Muscle layer of duodenum (tissue), 2 donors: Measurements from ENCODE around the gene NCK2.
A peak's percentile ranks its signal among the peaks of the same experiment; 100 is the strongest.

Experiments
- H3K27ac ChIP-seq: one replicate; pipeline ENCODE4 v1.7.0; 2013; ENCODE audit warnings: mild to moderate bottlenecking, low read length
- H3K27me3 ChIP-seq: one replicate; pipeline ENCODE4 v1.7.0; 2013; ENCODE audit warnings: low read depth, mild to moderate bottlenecking, control low read depth, low read length
- H3K36me3 ChIP-seq, 2 donors: one replicate each; pipeline ENCODE4 v1.7.0; 2013; ENCODE audit warnings: low read length in 2 of 2, control low read depth in 1 of 2, mild to moderate bottlenecking in 1 of 2; ENCODE audit not compliant: insufficient read depth in 2 of 2, control insufficient read depth in 1 of 2
- H3K4me1 ChIP-seq, 2 donors: one replicate each; pipeline ENCODE4 v1.7.0; 2013; ENCODE audit warnings: low read length in 2 of 2, mild to moderate bottlenecking in 2 of 2, control low read depth in 1 of 2, moderate library complexity in 1 of 2; ENCODE audit not compliant: insufficient read depth in 2 of 2, control insufficient read depth in 1 of 2
- H3K4me3 ChIP-seq, 2 donors: one replicate each; pipeline ENCODE4 v1.7.0; 2013; ENCODE audit warnings: low read length in 2 of 2, low read depth in 1 of 2, mild to moderate bottlenecking in 1 of 2
- H3K9me3 ChIP-seq, 2 donors: one replicate each; pipeline ENCODE4 v1.7.0; 2013; ENCODE audit warnings: low read length in 2 of 2, control low read depth in 1 of 2, mild to moderate bottlenecking in 1 of 2; ENCODE audit not compliant: control insufficient read depth in 1 of 2
- donor health status: healthy.

Gene NCK2

GRCh38 chr2:105808423-105809096, 63.8 kb downstream of the NCK2 start:
- H3K27ac ChIP-seq = no peak overlapping the region
- no peaks in the 10 kb centered on the region for H3K36me3 ChIP-seq
- H3K4me1 ChIP-seq = peaks cover 20 to 42% of the 10 kb centered on the region in 2 donors
- no peaks in the 10 kb centered on the region for H3K27me3 ChIP-seq
- H3K9me3 ChIP-seq = no peaks in the 10 kb centered on the region
- no peak overlapping the region for H3K4me3 ChIP-seq

- peaks cover 16 to 43% of the 10 kb centered on the region in 2 donors for H3K4me1 ChIP-seq
- no peaks in the 10 kb centered on the region for H3K27me3 ChIP-seq
- no peaks in the 10 kb centered on the region for H3K36me3 ChIP-seq
- H3K9me3 ChIP-seq = no peaks in the 10 kb centered on the region
- no peak overlapping the region for H3K27ac ChIP-seq
- H3K4me3 ChIP-seq = no peak overlapping the region
These were observed 64.4 kb downstream of the NCK2 start for GRCh38 chr2:105809097-105809473.

GRCh38 chr2:105809723-105810122, 65.0 kb downstream of the NCK2 start:
- H3K27me3 ChIP-seq = no peaks in the 10 kb centered on the region
- H3K4me3 ChIP-seq = no peak overlapping the region
- peaks cover 16 to 46% of the 10 kb centered on the region in 2 donors for H3K4me1 ChIP-seq
- H3K9me3 ChIP-seq = no peaks in the 10 kb centered on the region
- H3K27ac ChIP-seq = no peak overlapping the region
- H3K36me3 ChIP-seq = no peaks in the 10 kb centered on the region

- H3K4me3 ChIP-seq = peak overlapping the region in 1 of 2 donors; percentile 23
- no peaks in the 10 kb centered on the region for H3K9me3 ChIP-seq
- H3K36me3 ChIP-seq = no peaks in the 10 kb centered on the region
- H3K27ac ChIP-seq = peak overlapping the region; percentile 42
- no peaks in the 10 kb centered on the region for H3K27me3 ChIP-seq
- peaks cover 16 to 57% of the 10 kb centered on the region in 2 donors for H3K4me1 ChIP-seq
These were observed 67.7 kb downstream of the NCK2 start for GRCh38 chr2:105812180-105813044.

- H3K4me1 ChIP-seq = peaks cover 16 to 57% of the 10 kb centered on the region in 2 donors
- H3K27me3 ChIP-seq = no peaks in the 10 kb centered on the region
- H3K9me3 ChIP-seq = no peaks in the 10 kb centered on the region
- peak overlapping the region; percentile 42 for H3K27ac ChIP-seq
- no peak overlapping the region for H3K4me3 ChIP-seq
- no peaks in the 10 kb centered on the region for H3K36me3 ChIP-seq
These were observed 68.3 kb downstream of the NCK2 start for GRCh38 chr2:105813045-105813315.

- Histone ChIP-seq H3K27me3 (no peaks in the 10 kb centered on the region), H3K27ac (no peak overlapping the region), H3K36me3 (no peaks in the 10 kb centered on the region), H3K4me1 (peaks cover 16 to 57% of the 10 kb centered on the region in 2 donors), H3K4me3 (no peak overlapping the region), H3K9me3 (no peaks in the 10 kb centered on the region)
These were observed 68.7 kb downstream of the NCK2 start for GRCh38 chr2:105813405-105813804.

- H3K9me3 ChIP-seq = no peaks in the 10 kb centered on the region
- no peaks in the 10 kb centered on the region for H3K36me3 ChIP-seq
- H3K27me3 ChIP-seq = no peaks in the 10 kb centered on the region
- H3K27ac ChIP-seq = no peak overlapping the region
- no peak overlapping the region for H3K4me3 ChIP-seq
- H3K4me1 ChIP-seq = peaks cover 16 to 57% of the 10 kb centered on the region in 2 donors
These were observed 69.7 kb downstream of the NCK2 start for GRCh38 chr2:105814291-105814940.

GRCh38 chr2:105815401-105815800, 70.7 kb downstream of the NCK2 start:
- H3K27ac ChIP-seq = no peak overlapping the region
- peaks cover 16 to 50% of the 10 kb centered on the region in 2 donors for H3K4me1 ChIP-seq
- no peak overlapping the region for H3K4me3 ChIP-seq
- no peaks in the 10 kb centered on the region for H3K36me3 ChIP-seq
- H3K27me3 ChIP-seq = no peaks in the 10 kb centered on the region
- no peaks in the 10 kb centered on the region for H3K9me3 ChIP-seq

- Histone ChIP-seq H3K4me1 (peaks cover 7 to 27% of the 10 kb centered on the region in 2 donors), H3K36me3 (no peaks in the 10 kb centered on the region), H3K27me3 (no peaks in the 10 kb centered on the region), H3K9me3 (no peaks in the 10 kb centered on the region), H3K4me3 (no peak overlapping the region), H3K27ac (no peak overlapping the region)
These were observed 75.4 kb downstream of the NCK2 start for GRCh38 chr2:105820151-105820550.

GRCh38 chr2:105820691-105821090, 76.0 kb downstream of the NCK2 start:
- Histone ChIP-seq H3K9me3 (no peaks in the 10 kb centered on the region), H3K4me3 (no peak overlapping the region), H3K36me3 (no peaks in the 10 kb centered on the region), H3K27ac (no peak overlapping the region), H3K27me3 (no peaks in the 10 kb centered on the region), H3K4me1 (peaks cover 7 to 22% of the 10 kb centered on the region in 2 donors)

- no peaks in the 10 kb centered on the region for H3K27me3 ChIP-seq
- peaks cover 7 to 20% of the 10 kb centered on the region in 2 donors for H3K4me1 ChIP-seq
- no peak overlapping the region for H3K4me3 ChIP-seq
- H3K27ac ChIP-seq = no peak overlapping the region
- H3K9me3 ChIP-seq = no peaks in the 10 kb centered on the region
- H3K36me3 ChIP-seq = no peaks in the 10 kb centered on the region
These were observed 76.9 kb downstream of the NCK2 start for GRCh38 chr2:105821428-105822125.
